Kidney capillary endothelial cell (primary cell): Measurements from ENCODE around the gene AP3B1.
A peak's percentile ranks its signal among the peaks of the same experiment; 100 is the strongest.
"Not testable (repeated sequence)": the region's sequence is repeated elsewhere in the genome, so short reads cannot be mapped to it uniquely, and the experiment has no call there.

Experiments
- DNase-seq: peaks from one replicate; pipeline ENCODE4 v3.0.0-alpha.2; 2018; ENCODE audit warnings: low spot score

AP3B1 gene

GRCh38 chr5:78243639-78244038 is 50.9 kb downstream of the AP3B1 start:
- DNase-seq = peak; percentile 0

DNA sequence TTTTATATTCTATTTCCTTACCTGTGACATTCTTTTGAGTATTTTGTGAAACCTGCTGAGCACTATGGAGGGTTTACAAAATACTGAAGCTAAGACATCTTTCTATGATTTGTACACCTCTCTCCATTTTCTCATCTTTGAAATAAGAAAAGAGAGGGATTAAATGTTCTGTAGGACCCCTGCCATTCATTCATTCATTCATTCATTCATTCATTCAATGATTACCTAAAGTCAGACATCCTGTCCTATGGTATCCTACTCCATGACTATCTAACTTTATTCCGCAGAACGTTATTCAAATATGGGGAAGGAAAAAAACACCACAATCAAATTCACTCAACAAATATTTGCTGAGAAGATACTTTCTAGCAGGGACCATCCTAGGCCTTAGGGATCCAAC is 51.4 kb downstream of the AP3B1 start:
- no peak for DNase-seq

DNA sequence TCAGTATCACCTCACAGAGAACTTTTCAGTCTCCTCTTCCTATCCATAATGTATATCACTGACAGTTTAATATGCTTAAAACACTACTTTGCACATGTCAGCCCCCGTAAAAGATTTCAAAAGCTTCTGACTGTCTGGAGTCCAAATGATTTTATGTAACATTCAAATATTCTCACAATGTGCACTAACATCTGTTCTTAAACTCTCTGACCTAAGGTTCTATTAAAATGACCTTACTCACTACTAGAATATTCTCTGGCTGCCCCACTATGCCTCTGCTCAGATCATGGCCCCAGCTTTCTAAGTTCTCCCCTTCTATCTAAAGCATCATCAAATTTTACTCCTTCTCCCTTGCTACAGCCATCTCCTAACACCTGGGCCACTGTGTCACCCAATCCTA is 52.5 kb downstream of the AP3B1 start:
- no peak for DNase-seq

GRCh38 chr5:78237911-78238310 is 56.6 kb downstream of the AP3B1 start:
- DNase-seq = no peak

DNA sequence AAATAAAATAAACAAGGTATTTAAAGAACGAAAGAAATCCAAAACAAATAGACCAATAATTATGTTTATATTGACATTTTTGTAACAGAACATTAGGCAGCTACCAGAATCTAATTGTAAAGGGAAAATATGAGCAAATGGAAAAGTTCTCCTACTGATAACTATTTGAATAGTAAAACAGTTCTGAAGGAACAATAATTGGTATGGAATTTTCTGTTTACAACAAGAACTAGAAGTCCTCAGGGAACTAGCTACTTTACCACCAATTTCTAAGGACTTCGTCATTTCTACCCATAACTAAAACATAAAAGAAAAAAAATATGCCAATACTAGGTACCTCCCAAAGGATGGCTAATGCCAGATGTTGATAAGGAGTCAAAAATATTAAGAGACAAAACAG is 58.5 kb downstream of the AP3B1 start:
- no peak for DNase-seq

- no peak for DNase-seq
Observed at GRCh38 chr5:78235289-78235688, 59.2 kb downstream of the AP3B1 start.

GRCh38 chr5:78234804-78235203 is 59.7 kb downstream of the AP3B1 start:
- DNase-seq = no peak

- no peak for DNase-seq
Observed at GRCh38 chr5:78232163-78232562, 62.3 kb downstream of the AP3B1 start.

GRCh38 chr5:78224358-78224757 is 70.1 kb downstream of the AP3B1 start:
- DNase-seq = no peak

DNA sequence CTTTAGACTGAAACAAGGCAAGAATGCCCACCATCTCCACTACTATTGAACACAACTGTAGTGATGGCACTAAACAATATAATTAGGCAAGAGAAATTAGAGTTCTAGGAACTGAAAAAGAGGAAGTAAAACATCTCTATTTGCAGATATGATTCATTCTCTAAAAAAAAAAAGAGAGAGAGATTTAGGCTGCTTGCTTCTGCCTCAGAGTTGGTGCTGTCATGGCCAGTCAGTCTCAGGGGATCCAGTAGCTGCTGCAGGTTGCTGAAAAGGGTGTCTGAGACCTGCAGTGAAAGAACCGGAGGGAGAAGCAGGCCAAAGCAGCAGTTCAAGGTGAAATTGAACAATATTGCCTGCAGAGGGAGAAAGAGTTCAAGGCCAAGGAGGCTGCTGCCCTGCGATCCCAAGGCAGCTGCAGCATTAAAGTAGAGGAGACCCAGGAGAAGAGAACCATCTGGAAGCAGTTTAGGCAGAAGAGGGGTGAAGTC is 72.5 kb downstream of the AP3B1 start:
- DNase-seq = no peak

DNA sequence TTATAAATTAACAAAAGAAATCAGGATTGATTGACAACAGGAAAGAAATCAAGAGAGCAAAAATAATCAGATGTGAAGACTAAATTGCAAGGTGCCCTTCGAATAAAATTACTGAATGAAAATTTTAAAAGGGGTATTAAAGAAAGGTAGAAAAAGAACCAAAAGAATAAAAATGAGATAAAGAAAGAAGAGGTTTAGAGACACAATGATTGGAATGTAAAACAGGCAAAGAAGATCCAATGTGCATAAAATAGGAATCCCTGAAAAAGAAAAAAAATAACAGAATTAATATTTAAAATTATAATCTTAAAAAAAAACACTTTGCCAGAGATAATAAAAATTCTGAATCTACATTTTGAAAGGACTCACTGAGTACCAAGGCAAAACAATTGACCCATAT is 73.0 kb downstream of the AP3B1 start:
- DNase-seq = no peak

DNA sequence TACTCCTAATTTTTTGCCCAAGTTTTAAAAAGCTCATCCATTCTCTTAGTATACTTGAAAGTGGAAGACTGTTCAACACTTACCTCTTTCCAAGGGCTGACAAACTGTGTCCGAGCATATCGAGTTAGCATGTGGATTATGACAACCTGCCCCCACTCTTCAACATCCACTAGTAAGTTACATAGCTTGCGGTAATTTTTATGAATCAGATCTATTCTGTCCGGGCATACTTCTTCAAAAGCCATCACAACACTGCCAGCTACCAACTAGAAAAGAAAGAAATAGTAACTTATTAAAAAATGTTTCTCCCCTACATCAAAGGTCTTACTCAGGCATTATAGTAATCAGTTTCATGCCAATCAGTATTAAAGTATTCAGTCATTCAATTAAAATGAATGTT is 78.5 kb downstream of the AP3B1 start:
- DNase-seq = no peak

DNA sequence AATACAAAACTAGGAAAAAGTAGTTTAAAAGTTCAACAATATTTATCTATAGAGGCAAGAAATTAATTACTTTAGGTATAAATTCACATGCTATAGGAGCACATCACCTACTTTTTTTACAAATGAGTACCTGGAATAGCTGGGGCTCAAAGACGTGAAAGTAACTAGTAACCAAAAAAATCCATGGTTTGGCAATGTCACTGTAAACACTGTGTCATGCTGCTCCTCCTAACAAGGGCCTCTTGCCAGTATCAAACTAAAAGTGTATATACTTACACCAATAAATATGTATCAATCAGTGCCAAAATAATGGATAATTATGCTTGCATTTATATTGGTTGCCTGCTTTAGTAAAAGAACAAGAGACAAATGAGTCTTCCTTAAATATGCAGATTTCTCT is 78.9 kb downstream of the AP3B1 start:
- DNase-seq = no peak

- DNase-seq = no peak
Observed at GRCh38 chr5:78213799-78214198, 80.7 kb downstream of the AP3B1 start.

GRCh38 chr5:78211052-78211451 is 83.4 kb downstream of the AP3B1 start:
- DNase-seq = no peak

DNA sequence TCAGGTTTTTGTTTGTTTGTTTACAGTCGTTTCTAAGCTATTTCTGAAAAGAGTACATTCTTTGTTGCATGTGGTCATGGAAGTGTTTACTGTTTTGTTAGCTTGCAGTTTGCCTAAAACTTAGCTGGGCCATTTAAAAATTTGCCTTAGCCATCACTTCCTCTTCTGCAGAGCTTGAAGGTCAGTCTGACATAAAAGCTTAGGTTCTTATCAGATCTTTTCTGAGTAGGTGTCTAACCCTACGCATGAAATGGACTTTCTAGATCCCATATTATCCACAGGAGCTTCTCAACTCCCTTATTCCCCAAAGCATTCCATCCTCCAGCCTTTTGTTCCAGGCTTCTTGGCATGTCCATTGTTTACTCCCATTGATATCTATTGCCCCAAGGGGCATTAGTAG is 90.3 kb downstream of the AP3B1 start:
- DNase-seq = no peak

DNA sequence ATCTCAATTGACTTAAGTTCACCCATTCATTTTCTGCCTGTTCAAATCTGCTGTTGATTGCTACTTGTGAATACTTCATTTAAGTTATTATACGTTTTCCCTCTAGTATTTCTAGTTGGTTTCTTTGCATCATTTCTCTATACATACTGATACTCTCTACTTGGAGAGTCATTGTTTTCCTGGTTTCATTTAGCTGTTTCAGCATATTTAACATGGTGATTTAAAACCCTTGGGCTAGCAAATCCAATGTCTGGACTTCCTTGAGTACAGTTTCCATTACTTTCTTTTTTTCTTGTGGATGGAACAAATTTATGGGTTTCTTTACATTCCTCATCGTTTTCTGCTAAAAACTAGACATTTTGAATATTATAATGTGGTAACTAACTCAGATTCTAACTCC is 90.7 kb downstream of the AP3B1 start:
- no peak for DNase-seq

DNA sequence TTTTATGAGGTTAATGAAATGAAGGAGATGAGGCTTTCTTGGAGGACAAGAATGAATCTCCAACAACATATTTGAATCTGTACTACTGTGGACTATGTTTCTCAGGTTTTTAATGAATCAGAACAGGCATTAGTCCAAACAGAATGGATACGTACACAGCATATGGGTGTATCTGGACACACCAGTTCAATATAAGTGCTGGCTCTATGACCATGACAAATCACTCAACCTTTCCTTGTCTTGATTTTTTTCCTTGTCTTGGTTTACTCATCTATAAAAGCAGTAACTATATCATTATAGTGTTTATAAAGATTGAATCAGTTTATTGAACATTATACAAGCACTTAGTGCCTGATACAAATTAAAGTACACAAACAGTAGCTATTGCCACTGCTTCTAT is 104.1 kb downstream of the AP3B1 start:
- no peak for DNase-seq

GRCh38 chr5:78188681-78189080 is 105.8 kb downstream of the AP3B1 start:
- DNase-seq = not testable (repeated sequence)

DNA sequence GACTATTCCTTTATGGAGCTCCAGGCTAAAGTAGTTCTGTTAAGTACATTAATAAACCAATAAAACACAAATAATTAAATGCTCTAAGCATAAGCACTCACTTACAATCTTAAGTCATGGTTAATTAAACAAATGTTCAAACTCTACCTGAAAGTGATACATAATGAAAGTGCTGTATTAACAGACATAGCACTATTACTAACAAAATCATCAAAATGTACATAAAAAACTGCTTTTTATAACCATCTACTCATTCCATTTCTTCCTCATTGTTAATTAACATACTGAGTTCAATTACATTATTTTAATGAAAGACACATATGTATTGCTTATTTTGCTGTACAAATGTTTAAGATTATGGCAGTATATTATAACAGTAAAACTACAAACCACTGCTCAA is 107.3 kb downstream of the AP3B1 start:
- no peak for DNase-seq

GRCh38 chr5:78182838-78183237 is 111.7 kb downstream of the AP3B1 start:
- DNase-seq = no peak

GRCh38 chr5:78178356-78178755 is 116.1 kb downstream of the AP3B1 start:
- DNase-seq = no peak

DNA sequence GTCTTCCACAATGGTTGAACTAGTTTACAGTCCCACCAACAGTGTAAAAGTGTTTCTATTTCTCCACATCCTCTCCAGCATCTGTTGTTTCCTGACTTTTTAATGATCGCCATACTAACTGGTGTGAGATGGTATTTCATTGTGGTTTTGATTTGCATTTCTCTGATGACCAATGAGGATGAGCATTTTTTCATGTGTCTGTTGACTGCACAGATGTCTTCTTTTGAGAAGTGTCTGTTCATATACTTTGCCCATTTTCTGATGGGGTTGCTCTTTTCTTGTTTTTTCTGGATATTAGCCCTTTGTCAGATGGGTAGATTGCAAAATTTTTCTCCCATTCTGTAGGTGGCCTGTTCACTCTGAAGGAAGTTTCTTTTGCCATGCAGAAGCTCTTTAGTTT is 124.2 kb downstream of the AP3B1 start:
- DNase-seq = not testable (repeated sequence)

- peak; percentile 42 for DNase-seq
Observed at GRCh38 chr5:78162253-78162862, 132.1 kb downstream of the AP3B1 start.

DNA sequence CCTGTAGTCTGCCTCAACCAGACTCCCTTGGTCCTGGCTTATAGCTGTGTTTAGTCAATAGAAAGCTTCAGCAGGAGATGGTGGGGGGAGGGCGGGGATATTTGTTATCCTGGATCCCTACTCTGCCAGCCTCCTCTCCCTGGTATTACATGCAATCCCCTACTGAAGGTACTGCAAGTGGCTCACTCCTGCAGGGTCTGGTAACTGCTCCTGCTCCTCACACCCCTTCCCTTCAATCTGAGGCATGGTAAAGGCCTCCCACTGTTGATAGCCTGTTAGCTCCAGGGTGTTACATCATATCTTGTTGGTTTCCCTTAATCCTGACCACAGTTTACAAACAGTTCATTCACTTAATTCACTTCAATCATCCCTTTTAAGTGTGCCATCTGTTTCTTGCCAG is 137.5 kb downstream of the AP3B1 start:
- DNase-seq = no peak
